ENCODE measurements around the gene HHIPL1.

DNA sequence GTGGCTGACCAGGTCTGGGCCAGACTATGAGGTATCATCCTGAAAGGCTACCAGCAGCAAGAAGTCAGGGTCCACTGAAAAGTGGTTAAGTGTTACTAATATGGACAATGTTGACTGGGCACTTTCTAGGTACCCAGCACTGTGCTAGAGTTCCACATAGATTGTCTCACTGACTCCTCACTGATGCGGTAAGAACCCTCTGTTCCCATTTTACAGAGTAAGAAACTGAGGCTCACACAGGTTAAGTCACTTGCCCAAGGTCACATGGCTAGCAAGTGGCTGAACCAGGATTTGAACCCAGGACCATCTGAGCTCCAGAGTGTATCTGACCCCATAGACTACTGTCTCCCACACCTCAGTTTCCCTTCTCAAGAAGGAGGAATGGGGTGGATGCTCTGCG, 36.3 kb upstream of the HHIPL1 start:
- TF ChIP-seq POLR2AphosphoS5 (IDR thresholded peaks at IDR 0.05): no peak
- TF ChIP-seq CTCF (IDR thresholded peaks at IDR 0.05): no peak
- TF ChIP-seq POLR2A (IDR thresholded peaks at IDR 0.05): no peak
- TF ChIP-seq EP300 (IDR thresholded peaks at IDR 0.05): no peak
